SK-N-MC (cell line): ENCODE results near the gene SNAPC4.

Experiments used
- EZH2 ChIP-seq: fragments of 200-600 bp; sonication (generic); IDR thresholded peaks from one replicate; pipeline ENCODE4 v1.6.1; 2017; ENCODE audit warnings: antibody characterized with exemption
- FOXP2 ChIP-seq: optimal IDR thresholded peaks from 2 replicates; pipeline ENCODE3; 2011; ENCODE audit warnings: mild to moderate bottlenecking, moderate library complexity; ENCODE audit not compliant: insufficient read depth; ENCODE audit errors: extremely low read length, control extremely low read depth
- POLR2AphosphoS5 ChIP-seq: IDR thresholded peaks from 2 replicates; pipeline ENCODE4 v1.6.1; 2012; ENCODE audit warnings: mild to moderate bottlenecking, low read depth, low read length, borderline replicate concordance

DNA sequence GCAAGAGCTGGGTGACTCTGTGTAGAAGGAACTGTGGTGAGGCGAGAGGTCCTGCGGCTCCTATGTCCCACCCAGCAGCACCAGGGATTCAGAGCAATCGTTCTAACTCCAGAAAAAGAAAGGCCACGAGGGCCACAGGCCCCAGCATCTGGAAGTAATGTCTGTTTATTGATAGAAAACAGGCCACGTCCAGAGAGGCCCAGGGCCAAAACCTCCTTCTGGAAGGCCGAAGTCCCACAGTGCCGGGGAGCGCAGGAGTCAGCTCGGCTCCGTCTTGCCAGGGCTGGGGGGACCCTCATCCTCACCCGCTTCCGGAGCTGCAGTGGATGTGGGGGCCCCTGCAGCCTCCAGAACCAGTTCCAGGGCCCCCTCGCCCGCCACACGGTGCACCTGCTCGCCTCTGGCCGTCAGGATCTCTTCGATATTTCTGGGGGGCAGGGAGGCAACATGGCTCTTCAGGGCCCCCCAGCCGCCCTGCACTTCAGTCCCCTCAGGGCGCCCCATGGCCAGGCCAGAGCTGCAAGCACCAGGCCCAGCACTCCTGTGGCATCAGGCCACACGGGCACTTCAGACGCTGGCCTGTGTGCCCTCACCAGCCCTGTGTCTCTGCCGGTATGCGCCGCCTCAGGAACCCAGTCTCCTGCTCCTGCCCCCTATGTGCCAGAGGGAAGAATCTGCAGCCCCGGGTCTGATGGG is 38.1 kb downstream of the SNAPC4 start:
- TF ChIP-seq FOXP2 = no peak
- TF ChIP-seq POLR2AphosphoS5 = no peak
- TF ChIP-seq EZH2 = no peak
